GM23338 (cell line): ENCODE results near the gene CHN2. TPM values are rescaled to one million over a fixed set of nuclear protein-coding genes. Genes with fewer than 3 reads are reported as not detected.

ENCODE experiments used
- ATAC-seq: fragments of 200-7000 bp; cut with Tn5 transposase; 3 replicates; pipeline ENCODE4 v1.9.1; 2020
- DNase-seq: peaks from one replicate; pipeline ENCODE4 v3.0.0-alpha.2; 2015; ENCODE audit warnings: low spot score
- H2AFZ ChIP-seq: fragments of 200-600 bp; sonication (generic); 2 replicates; pipeline ENCODE4 v1.8.0; 2016; ENCODE audit warnings: antibody characterized with exemption, mild to moderate bottlenecking, moderate library complexity
- H3F3A ChIP-seq: fragments of 200-600 bp; sonication (generic); replicated peaks from 2 replicates; pipeline ENCODE4 v1.8.0; 2017; ENCODE audit warnings: antibody characterized with exemption, mixed run types, low read depth
- H3K27ac ChIP-seq: fragments of 200-600 bp; sonication (generic); 2 replicates; pipeline ENCODE4 v1.6.1; 2016; ENCODE audit warnings: low read depth
- H3K27me3 ChIP-seq: fragments of 200-600 bp; sonication (generic); 2 replicates; pipeline ENCODE4 v1.8.0; 2016; ENCODE audit warnings: mild to moderate bottlenecking, mixed run types, moderate library complexity; ENCODE audit not compliant: insufficient read depth
- H3K36me3 ChIP-seq: fragments of 200-600 bp; sonication (generic); 2 replicates; pipeline ENCODE4 v1.8.0; 2016; ENCODE audit warnings: mild to moderate bottlenecking; ENCODE audit not compliant: insufficient read depth
- H3K4me1 ChIP-seq: fragments of 200-600 bp; sonication (generic); 2 replicates; pipeline ENCODE4 v1.8.0; 2016; ENCODE audit warnings: mild to moderate bottlenecking, moderate library complexity; ENCODE audit not compliant: insufficient read depth
- H3K4me2 ChIP-seq: fragments of 200-600 bp; sonication (generic); 2 replicates; pipeline ENCODE4 v1.7.1; 2017; ENCODE audit warnings: mixed run types
- H3K4me3 ChIP-seq: fragments of 200-600 bp; sonication (generic); 2 replicates; pipeline ENCODE4 v1.6.1; 2016; ENCODE audit warnings: mixed run types
- H3K79me2 ChIP-seq: fragments of 200-600 bp; sonication (generic); replicated peaks from 2 replicates; pipeline ENCODE4 v1.8.0; 2017; ENCODE audit warnings: mild to moderate bottlenecking; ENCODE audit not compliant: insufficient read depth
- H3K9me2 ChIP-seq: fragments of 200-600 bp; sonication (generic); 2 replicates; pipeline ENCODE4 v1.8.0; 2017; ENCODE audit not compliant: insufficient read depth
- H4K20me1 ChIP-seq: fragments of 200-600 bp; sonication (generic); replicated peaks from 2 replicates; pipeline ENCODE4 v1.8.0; 2017; ENCODE audit warnings: mild to moderate bottlenecking; ENCODE audit not compliant: insufficient read depth
- H3K27ac Mint-ChIP-seq: 2 replicates; pipeline ENCODE4 v1.8.0; 2020; ENCODE audit warnings: inconsistent platforms, mild to moderate bottlenecking, moderate library complexity, mixed read lengths
- H3K27me3 Mint-ChIP-seq: 3 replicates; pipeline ENCODE4 v1.8.0; 2022; ENCODE audit warnings: low read depth, mild to moderate bottlenecking, moderate library complexity, mixed read lengths, inconsistent platforms; ENCODE audit not compliant: insufficient read depth, poor library complexity
- H3K36me3 Mint-ChIP-seq: 3 replicates; pipeline ENCODE4 v1.8.0; 2021; ENCODE audit warnings: low read depth, mild to moderate bottlenecking, inconsistent platforms, moderate library complexity, mixed read lengths
- H3K4me1 Mint-ChIP-seq: 3 replicates; pipeline ENCODE4 v1.8.0; 2020; ENCODE audit warnings: mild to moderate bottlenecking, inconsistent platforms, mixed read lengths
- H3K4me3 Mint-ChIP-seq: 3 replicates; pipeline ENCODE4 v1.8.0; 2021; ENCODE audit warnings: moderate library complexity, mild to moderate bottlenecking, inconsistent platforms, mixed read lengths
- H3K9me3 Mint-ChIP-seq: 3 replicates; pipeline ENCODE4 v1.8.0; 2020; ENCODE audit warnings: moderate library complexity, mild to moderate bottlenecking, inconsistent platforms, mixed read lengths
- CREB1 ChIP-seq: fragments of 250-450 bp; sonication (Bioruptor Pico); IDR thresholded peaks from 2 replicates; pipeline ENCODE4 v1.5.0; 2020; ENCODE audit warnings: low read depth, mild to moderate bottlenecking, moderate library complexity
- EZH2 ChIP-seq: fragments of 200-600 bp; sonication (generic); IDR thresholded peaks from one replicate; pipeline ENCODE4 v1.8.0; 2017; ENCODE audit warnings: antibody characterized with exemption, mild to moderate bottlenecking, low read depth; ENCODE audit not compliant: unreplicated experiment
- EZH2phosphoT487 ChIP-seq: fragments of 200-600 bp; sonication (generic); IDR thresholded peaks from one replicate; pipeline ENCODE4 v1.8.1; 2018; ENCODE audit warnings: antibody characterized with exemption; ENCODE audit not compliant: unreplicated experiment
- JUNB ChIP-seq: IDR thresholded peaks from one replicate; pipeline ENCODE4 v1.6.1; 2016; ENCODE audit warnings: antibody characterized with exemption; ENCODE audit not compliant: unreplicated experiment
- NANOG ChIP-seq: IDR thresholded peaks from 2 replicates; pipeline ENCODE4 v1.6.1; 2016; ENCODE audit warnings: antibody characterized with exemption, borderline replicate concordance
- POLR2AphosphoS5 ChIP-seq: IDR thresholded peaks from 2 replicates; pipeline ENCODE4 v1.6.1; 2016; ENCODE audit warnings: antibody characterized with exemption, low read depth
- STAT1 ChIP-seq: IDR thresholded peaks from one replicate; pipeline ENCODE4 v1.6.1; 2016; ENCODE audit warnings: antibody characterized with exemption; ENCODE audit not compliant: unreplicated experiment
- ZNF114 ChIP-seq: fragments of 250-450 bp; sonication (Bioruptor Pico); IDR thresholded peaks from 2 replicates; pipeline ENCODE4 v1.5.0; 2020; ENCODE audit warnings: mild to moderate bottlenecking, moderate library complexity
- ZNF331 ChIP-seq: fragments of 250-450 bp; sonication (Bioruptor Pico); IDR thresholded peaks from 2 replicates; pipeline ENCODE4 v1.5.0; 2020; ENCODE audit warnings: low read depth, mild to moderate bottlenecking, moderate library complexity
- polyA plus RNA-seq: library from polyadenylated mRNA; unstranded; fragments of >200 nt; fragmentation: Nextera tagmentation; extraction: Ambion mirVana; gene quantifications from 2 replicates; pipeline ENCODE4 v1.2.1, GENCODE V29; 2016
- total RNA-seq: library from RNA; depleted of rRNA; stranded (reverse); fragments of >200 nt; shearing (Covaris generic); gene quantifications from 2 replicates; pipeline ENCODE4 v1.2.3, GENCODE V29; 2014
- TF ChIP-seq, protein P1 (sequence below): IDR thresholded peaks from 2 replicates; pipeline ENCODE4 v1.6.1; 2016; ENCODE audit warnings: antibody characterized with exemption
- TF ChIP-seq, protein P2 (sequence below): IDR thresholded peaks from one replicate; pipeline ENCODE4 v1.6.1; 2018; ENCODE audit warnings: antibody characterized with exemption; ENCODE audit not compliant: unreplicated experiment
- TF ChIP-seq, protein P3 (sequence below), 2 experiments: fragments of 200-600 bp in 1 of 2; sonication (generic) in 1 of 2; conservative IDR thresholded peaks; 2 replicates each; pipeline versions ENCODE4 v1.5.1 to v1.6.1; 2016 to 2017; ENCODE audit warnings: antibody characterized with exemption in 2 of 2, low read depth in 2 of 2, mild to moderate bottlenecking in 2 of 2, moderate library complexity in 1 of 2
- TF ChIP-seq, protein P4 (sequence below): fragments of 250-450 bp; sonication (Bioruptor Pico); IDR thresholded peaks from 2 replicates; pipeline ENCODE4 v1.5.0; 2020; ENCODE audit warnings: mild to moderate bottlenecking, moderate library complexity

The CHN2 gene
- total and polyA plus RNA-seq, 2 experiments from 2014 or later = 6.1 to 7.5 TPM

DNA sequence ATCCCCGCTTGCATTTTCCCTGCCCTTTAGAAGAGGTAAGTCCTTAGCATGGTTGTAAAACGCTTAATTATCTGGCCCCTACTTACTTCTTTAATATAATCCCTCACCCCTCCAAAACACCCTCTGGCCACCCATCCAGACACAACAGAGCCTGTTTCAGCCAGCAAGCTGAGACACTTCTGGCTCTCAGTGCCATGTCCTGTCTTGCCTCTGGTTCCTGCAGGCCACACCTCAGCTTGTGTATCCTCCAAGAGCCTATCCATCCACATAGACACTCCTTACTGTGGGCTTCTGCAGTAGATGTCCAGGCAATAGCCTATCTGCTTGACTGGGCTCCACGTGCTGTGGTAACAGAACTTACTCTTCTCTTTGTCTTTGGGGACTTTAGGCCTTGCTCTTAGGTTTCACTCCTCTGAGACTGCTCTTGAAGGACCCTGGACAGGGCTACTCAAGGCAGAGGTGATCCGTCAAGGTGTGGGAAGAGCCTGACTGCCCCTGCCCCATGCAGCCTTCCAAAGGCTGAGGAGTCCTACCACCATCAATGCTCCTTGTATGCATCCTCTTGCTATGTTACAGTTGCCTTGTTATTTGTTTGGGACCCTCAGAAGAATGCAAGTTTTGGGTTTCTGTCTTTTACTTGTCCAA, 149.9 kb downstream of the CHN2 start:
- DNase-seq = no peak
- H3K27me3 ChIP-seq = no peaks in the 10 kb centered on the region

More for the DNA sequence above, 149.9 kb downstream of the CHN2 start:
- no peak for ATAC-seq
- Mint-ChIP-seq H3K27me3 (no peaks in the 10 kb centered on the region), H3K9me3 (no peaks in the 10 kb centered on the region), H3K4me3 (no peak overlapping the region), H3K27ac (no peak overlapping the region), H3K4me1 (0 out of 3 replicates have a peak, but pooled peaks cover 4% of the 10 kb centered on the region), H3K36me3 (no peaks in the 10 kb centered on the region)
- peaks cover 6% of the 10 kb centered on the region for H3K4me1 ChIP-seq
- H3K4me2 ChIP-seq = no peak overlapping the region
- no peaks in the 10 kb centered on the region for H3K9me2 ChIP-seq
- no peaks in the 10 kb centered on the region for H3K79me2 ChIP-seq
- TF ChIP-seq JUNB = no peak
- TF ChIP-seq EZH2 = no peak
- TF ChIP-seq, protein P1, sequence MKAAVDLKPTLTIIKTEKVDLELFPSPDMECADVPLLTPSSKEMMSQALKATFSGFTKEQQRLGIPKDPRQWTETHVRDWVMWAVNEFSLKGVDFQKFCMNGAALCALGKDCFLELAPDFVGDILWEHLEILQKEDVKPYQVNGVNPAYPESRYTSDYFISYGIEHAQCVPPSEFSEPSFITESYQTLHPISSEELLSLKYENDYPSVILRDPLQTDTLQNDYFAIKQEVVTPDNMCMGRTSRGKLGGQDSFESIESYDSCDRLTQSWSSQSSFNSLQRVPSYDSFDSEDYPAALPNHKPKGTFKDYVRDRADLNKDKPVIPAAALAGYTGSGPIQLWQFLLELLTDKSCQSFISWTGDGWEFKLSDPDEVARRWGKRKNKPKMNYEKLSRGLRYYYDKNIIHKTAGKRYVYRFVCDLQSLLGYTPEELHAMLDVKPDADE = no peak
- TF ChIP-seq, protein P2, sequence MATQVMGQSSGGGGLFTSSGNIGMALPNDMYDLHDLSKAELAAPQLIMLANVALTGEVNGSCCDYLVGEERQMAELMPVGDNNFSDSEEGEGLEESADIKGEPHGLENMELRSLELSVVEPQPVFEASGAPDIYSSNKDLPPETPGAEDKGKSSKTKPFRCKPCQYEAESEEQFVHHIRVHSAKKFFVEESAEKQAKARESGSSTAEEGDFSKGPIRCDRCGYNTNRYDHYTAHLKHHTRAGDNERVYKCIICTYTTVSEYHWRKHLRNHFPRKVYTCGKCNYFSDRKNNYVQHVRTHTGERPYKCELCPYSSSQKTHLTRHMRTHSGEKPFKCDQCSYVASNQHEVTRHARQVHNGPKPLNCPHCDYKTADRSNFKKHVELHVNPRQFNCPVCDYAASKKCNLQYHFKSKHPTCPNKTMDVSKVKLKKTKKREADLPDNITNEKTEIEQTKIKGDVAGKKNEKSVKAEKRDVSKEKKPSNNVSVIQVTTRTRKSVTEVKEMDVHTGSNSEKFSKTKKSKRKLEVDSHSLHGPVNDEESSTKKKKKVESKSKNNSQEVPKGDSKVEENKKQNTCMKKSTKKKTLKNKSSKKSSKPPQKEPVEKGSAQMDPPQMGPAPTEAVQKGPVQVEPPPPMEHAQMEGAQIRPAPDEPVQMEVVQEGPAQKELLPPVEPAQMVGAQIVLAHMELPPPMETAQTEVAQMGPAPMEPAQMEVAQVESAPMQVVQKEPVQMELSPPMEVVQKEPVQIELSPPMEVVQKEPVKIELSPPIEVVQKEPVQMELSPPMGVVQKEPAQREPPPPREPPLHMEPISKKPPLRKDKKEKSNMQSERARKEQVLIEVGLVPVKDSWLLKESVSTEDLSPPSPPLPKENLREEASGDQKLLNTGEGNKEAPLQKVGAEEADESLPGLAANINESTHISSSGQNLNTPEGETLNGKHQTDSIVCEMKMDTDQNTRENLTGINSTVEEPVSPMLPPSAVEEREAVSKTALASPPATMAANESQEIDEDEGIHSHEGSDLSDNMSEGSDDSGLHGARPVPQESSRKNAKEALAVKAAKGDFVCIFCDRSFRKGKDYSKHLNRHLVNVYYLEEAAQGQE = no peak
- TF ChIP-seq ZNF114 (CRISPR knock-in tag) = no peak
- TF ChIP-seq, protein P3, sequence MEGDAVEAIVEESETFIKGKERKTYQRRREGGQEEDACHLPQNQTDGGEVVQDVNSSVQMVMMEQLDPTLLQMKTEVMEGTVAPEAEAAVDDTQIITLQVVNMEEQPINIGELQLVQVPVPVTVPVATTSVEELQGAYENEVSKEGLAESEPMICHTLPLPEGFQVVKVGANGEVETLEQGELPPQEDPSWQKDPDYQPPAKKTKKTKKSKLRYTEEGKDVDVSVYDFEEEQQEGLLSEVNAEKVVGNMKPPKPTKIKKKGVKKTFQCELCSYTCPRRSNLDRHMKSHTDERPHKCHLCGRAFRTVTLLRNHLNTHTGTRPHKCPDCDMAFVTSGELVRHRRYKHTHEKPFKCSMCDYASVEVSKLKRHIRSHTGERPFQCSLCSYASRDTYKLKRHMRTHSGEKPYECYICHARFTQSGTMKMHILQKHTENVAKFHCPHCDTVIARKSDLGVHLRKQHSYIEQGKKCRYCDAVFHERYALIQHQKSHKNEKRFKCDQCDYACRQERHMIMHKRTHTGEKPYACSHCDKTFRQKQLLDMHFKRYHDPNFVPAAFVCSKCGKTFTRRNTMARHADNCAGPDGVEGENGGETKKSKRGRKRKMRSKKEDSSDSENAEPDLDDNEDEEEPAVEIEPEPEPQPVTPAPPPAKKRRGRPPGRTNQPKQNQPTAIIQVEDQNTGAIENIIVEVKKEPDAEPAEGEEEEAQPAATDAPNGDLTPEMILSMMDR (conservative IDR thresholded peaks at IDR 0.05; ENCODE audit: low read depth in 2 of 2) = no peak
- TF ChIP-seq EZH2phosphoT487 = no peak
- TF ChIP-seq NANOG = no peak
- TF ChIP-seq STAT1 = no peak
- TF ChIP-seq, protein P4, sequence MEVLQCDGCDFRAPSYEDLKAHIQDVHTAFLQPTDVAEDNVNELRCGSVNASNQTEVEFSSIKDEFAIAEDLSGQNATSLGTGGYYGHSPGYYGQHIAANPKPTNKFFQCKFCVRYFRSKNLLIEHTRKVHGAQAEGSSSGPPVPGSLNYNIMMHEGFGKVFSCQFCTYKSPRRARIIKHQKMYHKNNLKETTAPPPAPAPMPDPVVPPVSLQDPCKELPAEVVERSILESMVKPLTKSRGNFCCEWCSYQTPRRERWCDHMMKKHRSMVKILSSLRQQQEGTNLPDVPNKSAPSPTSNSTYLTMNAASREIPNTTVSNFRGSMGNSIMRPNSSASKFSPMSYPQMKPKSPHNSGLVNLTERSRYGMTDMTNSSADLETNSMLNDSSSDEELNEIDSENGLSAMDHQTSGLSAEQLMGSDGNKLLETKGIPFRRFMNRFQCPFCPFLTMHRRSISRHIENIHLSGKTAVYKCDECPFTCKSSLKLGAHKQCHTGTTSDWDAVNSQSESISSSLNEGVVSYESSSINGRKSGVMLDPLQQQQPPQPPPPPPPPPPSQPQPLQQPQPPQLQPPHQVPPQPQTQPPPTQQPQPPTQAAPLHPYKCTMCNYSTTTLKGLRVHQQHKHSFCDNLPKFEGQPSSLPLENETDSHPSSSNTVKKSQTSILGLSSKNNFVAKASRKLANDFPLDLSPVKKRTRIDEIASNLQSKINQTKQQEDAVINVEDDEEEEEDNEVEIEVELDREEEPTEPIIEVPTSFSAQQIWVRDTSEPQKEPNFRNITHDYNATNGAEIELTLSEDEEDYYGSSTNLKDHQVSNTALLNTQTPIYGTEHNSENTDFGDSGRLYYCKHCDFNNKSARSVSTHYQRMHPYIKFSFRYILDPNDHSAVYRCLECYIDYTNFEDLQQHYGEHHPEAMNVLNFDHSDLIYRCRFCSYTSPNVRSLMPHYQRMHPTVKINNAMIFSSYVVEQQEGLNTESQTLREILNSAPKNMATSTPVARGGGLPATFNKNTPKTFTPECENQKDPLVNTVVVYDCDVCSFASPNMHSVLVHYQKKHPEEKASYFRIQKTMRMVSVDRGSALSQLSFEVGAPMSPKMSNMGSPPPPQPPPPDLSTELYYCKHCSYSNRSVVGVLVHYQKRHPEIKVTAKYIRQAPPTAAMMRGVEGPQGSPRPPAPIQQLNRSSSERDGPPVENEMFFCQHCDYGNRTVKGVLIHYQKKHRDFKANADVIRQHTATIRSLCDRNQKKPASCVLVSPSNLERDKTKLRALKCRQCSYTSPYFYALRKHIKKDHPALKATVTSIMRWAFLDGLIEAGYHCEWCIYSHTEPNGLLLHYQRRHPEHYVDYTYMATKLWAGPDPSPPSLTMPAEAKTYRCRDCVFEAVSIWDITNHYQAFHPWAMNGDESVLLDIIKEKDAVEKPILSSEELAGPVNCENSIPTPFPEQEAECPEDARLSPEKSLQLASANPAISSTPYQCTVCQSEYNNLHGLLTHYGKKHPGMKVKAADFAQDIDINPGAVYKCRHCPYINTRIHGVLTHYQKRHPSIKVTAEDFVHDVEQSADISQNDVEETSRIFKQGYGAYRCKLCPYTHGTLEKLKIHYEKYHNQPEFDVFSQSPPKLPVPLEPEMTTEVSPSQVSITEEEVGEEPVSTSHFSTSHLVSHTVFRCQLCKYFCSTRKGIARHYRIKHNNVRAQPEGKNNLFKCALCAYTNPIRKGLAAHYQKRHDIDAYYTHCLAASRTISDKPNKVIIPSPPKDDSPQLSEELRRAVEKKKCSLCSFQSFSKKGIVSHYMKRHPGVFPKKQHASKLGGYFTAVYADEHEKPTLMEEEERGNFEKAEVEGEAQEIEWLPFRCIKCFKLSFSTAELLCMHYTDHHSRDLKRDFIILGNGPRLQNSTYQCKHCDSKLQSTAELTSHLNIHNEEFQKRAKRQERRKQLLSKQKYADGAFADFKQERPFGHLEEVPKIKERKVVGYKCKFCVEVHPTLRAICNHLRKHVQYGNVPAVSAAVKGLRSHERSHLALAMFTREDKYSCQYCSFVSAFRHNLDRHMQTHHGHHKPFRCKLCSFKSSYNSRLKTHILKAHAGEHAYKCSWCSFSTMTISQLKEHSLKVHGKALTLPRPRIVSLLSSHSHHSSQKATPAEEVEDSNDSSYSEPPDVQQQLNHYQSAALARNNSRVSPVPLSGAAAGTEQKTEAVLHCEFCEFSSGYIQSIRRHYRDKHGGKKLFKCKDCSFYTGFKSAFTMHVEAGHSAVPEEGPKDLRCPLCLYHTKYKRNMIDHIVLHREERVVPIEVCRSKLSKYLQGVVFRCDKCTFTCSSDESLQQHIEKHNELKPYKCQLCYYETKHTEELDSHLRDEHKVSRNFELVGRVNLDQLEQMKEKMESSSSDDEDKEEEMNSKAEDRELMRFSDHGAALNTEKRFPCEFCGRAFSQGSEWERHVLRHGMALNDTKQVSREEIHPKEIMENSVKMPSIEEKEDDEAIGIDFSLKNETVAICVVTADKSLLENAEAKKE (CRISPR knock-in tag) = no peak
- TF ChIP-seq POLR2AphosphoS5 = no peak
- no peak for TF ChIP-seq ZNF331 (CRISPR knock-in tag)
- TF ChIP-seq CREB1 (CRISPR knock-in tag) = no peak
- no peaks in the 10 kb centered on the region for H4K20me1 ChIP-seq
- H3K27ac ChIP-seq = no peak overlapping the region
- no peaks in the 10 kb centered on the region for H3F3A ChIP-seq
- H2AFZ ChIP-seq = no peak overlapping the region
- no peak overlapping the region for H3K4me3 ChIP-seq
- H3K36me3 ChIP-seq = no peaks in the 10 kb centered on the region
